PC-9 (cell line): ENCODE data around the gene FAM120B. TPM values are rescaled to one million over a fixed set of nuclear protein-coding genes. Genes with fewer than 3 reads are reported as not detected.
"Not testable (repeated sequence)": the region's sequence is repeated elsewhere in the genome, so short reads cannot be mapped to it uniquely, and the experiment has no call there.

ENCODE experiments used
- BruUV-seq: library from RNA; stranded (reverse); fragments of 400-500 nt; replicated peaks from 2 replicates; lab custom pipeline; 2021; lab: Mats Ljungman, UMichigan
- CTCF ChIA-PET: fragments of 300-600 bp; sonication (Branson Sonifier 250); formaldehyde crosslinking; loops from one replicate; lab custom pipeline; 2022; ENCODE audit warnings: antibody characterized with exemption; lab: Charles Lee
- POLR2A ChIA-PET: fragments of 300-600 bp; sonication (Branson Sonifier 250); formaldehyde crosslinking; loops from one replicate; lab custom pipeline; 2022; ENCODE audit warnings: antibody characterized with exemption; ENCODE audit not compliant: unreplicated experiment; lab: Charles Lee
- DNase-seq, 2 experiments: peaks; one replicate each; pipeline versions ENCODE4 v3.0.0 to v3.0.0-alpha.2; 2015 to 2022; ENCODE audit warnings: mixed read lengths in 1 of 2
- H2AFZ ChIP-seq: fragments of 200-600 bp; sonication (generic); 2 replicates; pipeline ENCODE4 v1.8.1; 2017; ENCODE audit warnings: antibody characterized with exemption
- H3F3A ChIP-seq: fragments of 200-600 bp; sonication (generic); 2 replicates; pipeline ENCODE4 v1.8.1; 2017; ENCODE audit warnings: antibody characterized with exemption, mild to moderate bottlenecking, low read depth; ENCODE audit not compliant: insufficient read depth
- H3K27ac ChIP-seq: fragments of 200-600 bp; sonication (generic); 2 replicates; pipeline ENCODE4 v1.6.1; 2016; ENCODE audit warnings: mixed run types
- H3K27me3 ChIP-seq: fragments of 200-600 bp; sonication (generic); 2 replicates; pipeline ENCODE4 v1.6.1; 2016; ENCODE audit warnings: low read depth, mixed run types; ENCODE audit not compliant: insufficient read depth
- H3K36me3 ChIP-seq: fragments of 200-600 bp; sonication (generic); 2 replicates; pipeline ENCODE4 v1.6.1; 2016; ENCODE audit warnings: low read depth, mixed run types
- H3K4me1 ChIP-seq: fragments of 200-600 bp; sonication (generic); replicated peaks from 2 replicates; pipeline ENCODE4 v1.6.1; 2016; ENCODE audit warnings: mixed run types; ENCODE audit not compliant: insufficient read depth
- H3K4me2 ChIP-seq: fragments of 200-600 bp; sonication (generic); 2 replicates; pipeline ENCODE4 v1.6.1; 2017; ENCODE audit warnings: mixed run types
- H3K4me3 ChIP-seq: fragments of 200-600 bp; sonication (generic); 2 replicates; pipeline ENCODE4 v1.6.1; 2016; ENCODE audit warnings: mixed run types
- H3K79me2 ChIP-seq: fragments of 200-600 bp; sonication (generic); 2 replicates; pipeline ENCODE4 v1.6.1; 2017; ENCODE audit warnings: low read depth, mixed run types
- H3K9me2 ChIP-seq: fragments of 200-600 bp; sonication (generic); 2 replicates; pipeline ENCODE4 v1.8.1; 2017; ENCODE audit warnings: mild to moderate bottlenecking; ENCODE audit not compliant: insufficient read depth
- H3K9me3 ChIP-seq: fragments of 200-600 bp; sonication (generic); 2 replicates; pipeline ENCODE4 v1.8.1; 2016; ENCODE audit warnings: low read depth; ENCODE audit not compliant: insufficient read depth
- H4K20me1 ChIP-seq: fragments of 200-600 bp; sonication (generic); 2 replicates; pipeline ENCODE4 v1.8.1; 2017; ENCODE audit not compliant: insufficient read depth
- EZH2 ChIP-seq: fragments of 200-600 bp; sonication (generic); IDR thresholded peaks from 2 replicates; pipeline ENCODE4 v1.8.0; 2017; ENCODE audit warnings: antibody characterized with exemption, low read depth
- intact Hi-C: fragments of 100-400 bp; cut with micrococcal nuclease; formaldehyde crosslinking; loops from one replicate; pipeline ENCODE4 v1.10.0; 2022; ENCODE audit not compliant: unreplicated experiment
- total RNA-seq: library from RNA; stranded (reverse); gene quantifications from 2 replicates; pipeline ENCODE4 v1.2.3, GENCODE V29; 2021
- TF ChIP-seq, protein P1 (sequence below): fragments of 200-600 bp; sonication (generic); conservative IDR thresholded peaks from 2 replicates; pipeline ENCODE4 v1.6.1; 2017; ENCODE audit warnings: mixed run types, antibody characterized with exemption, mild to moderate bottlenecking, moderate library complexity

The FAM120B gene
- total RNA-seq, 1 experiment from 2014 or later = 14.3 TPM

DNA sequence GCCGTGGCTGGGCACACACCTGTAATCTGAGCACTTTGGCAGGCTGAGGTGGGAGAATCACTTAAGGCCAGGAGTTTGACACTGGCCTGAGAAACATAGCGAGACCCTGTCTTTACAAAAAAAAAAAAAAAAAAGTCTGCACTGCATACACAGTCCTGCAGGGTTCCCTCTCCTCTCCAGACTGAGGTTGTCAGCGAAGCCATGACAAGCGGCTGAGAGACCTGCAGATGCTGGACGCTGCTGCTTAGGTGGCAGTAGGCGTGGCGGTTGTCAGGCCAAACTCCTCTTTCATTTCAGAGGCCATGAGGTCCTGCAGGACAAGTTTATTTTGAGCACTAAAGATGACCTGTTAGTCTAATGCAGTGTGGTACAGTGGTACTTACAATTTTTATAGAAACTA, 86.5 kb downstream of the FAM120B start:
- intact Hi-C loops = no loop called here
- H3F3A ChIP-seq = no peaks in the 10 kb centered on the region
- no peak overlapping the region for H3K4me2 ChIP-seq
- no peaks in the 10 kb centered on the region for H3K36me3 ChIP-seq
- H3K27ac ChIP-seq = no peak overlapping the region
- H3K9me2 ChIP-seq = no peaks in the 10 kb centered on the region
- no peaks in the 10 kb centered on the region for H3K27me3 ChIP-seq
- H2AFZ ChIP-seq = no peak overlapping the region
- H3K79me2 ChIP-seq = no peaks in the 10 kb centered on the region
- ChIA-PET POLR2A (no interaction called here), CTCF (no interaction called here)
- TF ChIP-seq, protein P1, sequence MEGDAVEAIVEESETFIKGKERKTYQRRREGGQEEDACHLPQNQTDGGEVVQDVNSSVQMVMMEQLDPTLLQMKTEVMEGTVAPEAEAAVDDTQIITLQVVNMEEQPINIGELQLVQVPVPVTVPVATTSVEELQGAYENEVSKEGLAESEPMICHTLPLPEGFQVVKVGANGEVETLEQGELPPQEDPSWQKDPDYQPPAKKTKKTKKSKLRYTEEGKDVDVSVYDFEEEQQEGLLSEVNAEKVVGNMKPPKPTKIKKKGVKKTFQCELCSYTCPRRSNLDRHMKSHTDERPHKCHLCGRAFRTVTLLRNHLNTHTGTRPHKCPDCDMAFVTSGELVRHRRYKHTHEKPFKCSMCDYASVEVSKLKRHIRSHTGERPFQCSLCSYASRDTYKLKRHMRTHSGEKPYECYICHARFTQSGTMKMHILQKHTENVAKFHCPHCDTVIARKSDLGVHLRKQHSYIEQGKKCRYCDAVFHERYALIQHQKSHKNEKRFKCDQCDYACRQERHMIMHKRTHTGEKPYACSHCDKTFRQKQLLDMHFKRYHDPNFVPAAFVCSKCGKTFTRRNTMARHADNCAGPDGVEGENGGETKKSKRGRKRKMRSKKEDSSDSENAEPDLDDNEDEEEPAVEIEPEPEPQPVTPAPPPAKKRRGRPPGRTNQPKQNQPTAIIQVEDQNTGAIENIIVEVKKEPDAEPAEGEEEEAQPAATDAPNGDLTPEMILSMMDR = no peak
- TF ChIP-seq EZH2 = no peak
- no peaks in the 10 kb centered on the region for H3K4me1 ChIP-seq
- H4K20me1 ChIP-seq = no peaks in the 10 kb centered on the region; the same call in 1 of the 2 replicates
- H3K9me3 ChIP-seq = no peaks in the 10 kb centered on the region
- no TSS peak for BruUV-seq
- H3K4me3 ChIP-seq = no peak overlapping the region
- DNase-seq = no peak

DNA sequence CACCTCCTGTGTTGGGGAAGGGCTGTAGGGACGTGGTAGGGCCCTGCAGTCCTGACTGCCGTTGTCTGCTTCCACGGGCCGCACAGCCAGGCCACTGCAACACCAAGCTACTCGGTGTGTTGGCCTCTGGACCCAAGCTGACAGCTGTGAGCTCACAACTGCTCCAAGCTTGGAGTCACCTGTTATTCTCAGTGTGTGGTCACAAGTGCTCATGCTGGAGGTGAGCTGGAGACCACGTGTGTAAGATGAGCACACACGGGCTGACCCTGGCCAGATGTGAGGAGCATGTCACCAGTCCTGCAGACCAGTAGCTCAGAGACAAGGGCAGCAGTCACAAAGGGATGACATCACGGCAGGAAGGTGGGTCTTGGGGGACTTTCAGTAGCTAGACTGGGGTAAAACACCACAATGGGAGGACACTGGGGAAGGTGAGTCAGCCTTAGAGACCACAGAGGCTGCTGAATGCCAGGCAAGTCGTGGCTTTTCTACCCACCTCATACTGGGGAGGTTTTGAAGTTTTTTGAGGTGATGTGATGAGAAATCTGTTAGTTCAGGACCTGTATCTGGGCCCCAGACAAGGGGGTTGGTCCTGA, 87.3 kb downstream of the FAM120B start:
- Histone ChIP-seq H4K20me1 (no peaks in the 10 kb centered on the region; the same call in 1 of the 2 replicates), H3K79me2 (no peaks in the 10 kb centered on the region), H3K27ac (no peak overlapping the region), H3K4me2 (no peak overlapping the region), H3K4me3 (no peak overlapping the region), H3K9me3 (no peaks in the 10 kb centered on the region), H3K27me3 (no peaks in the 10 kb centered on the region), H3K9me2 (no peaks in the 10 kb centered on the region), H3K36me3 (no peaks in the 10 kb centered on the region), H3F3A (no peaks in the 10 kb centered on the region), H3K4me1 (no peaks in the 10 kb centered on the region), H2AFZ (no peak overlapping the region)
- no TSS peak for BruUV-seq
- ChIA-PET POLR2A (no interaction called here), CTCF (no interaction called here)
- DNase-seq = no peak
- intact Hi-C loops = no loop called here
- TF ChIP-seq, protein P1 = no peak
- no peak for TF ChIP-seq EZH2

DNA sequence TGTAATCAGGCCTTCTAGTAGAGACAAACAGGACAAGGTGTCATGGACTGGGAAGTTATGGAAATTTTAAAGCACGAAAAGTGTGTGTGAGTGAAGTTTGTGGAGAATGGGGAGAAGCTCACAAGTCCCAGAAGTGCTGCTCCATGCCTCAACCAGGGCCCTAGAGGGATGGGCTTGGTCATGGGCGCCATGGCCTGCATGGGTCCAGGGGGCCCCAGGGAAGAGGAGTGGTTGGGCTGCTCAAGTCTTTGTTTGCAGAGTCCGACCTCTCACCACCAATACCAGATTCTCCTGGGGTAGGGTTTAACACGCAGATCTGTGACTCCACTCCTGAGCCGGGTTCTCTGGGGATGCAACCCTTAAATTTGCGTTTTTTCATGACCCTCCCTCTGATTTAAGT, 88.4 kb downstream of the FAM120B start:
- intact Hi-C loops = no loop called here
- H3K27me3 ChIP-seq = no peaks in the 10 kb centered on the region
- H4K20me1 ChIP-seq = no peaks in the 10 kb centered on the region; the same call in 1 of the 2 replicates
- H3K4me2 ChIP-seq = no peak overlapping the region
- DNase-seq = no peak
- no peak overlapping the region for H2AFZ ChIP-seq
- no peaks in the 10 kb centered on the region for H3F3A ChIP-seq
- ChIA-PET CTCF (no interaction called here), POLR2A (no interaction called here)
- no peaks in the 10 kb centered on the region for H3K79me2 ChIP-seq
- no TSS peak for BruUV-seq
- no peaks in the 10 kb centered on the region for H3K9me3 ChIP-seq
- no peaks in the 10 kb centered on the region for H3K36me3 ChIP-seq
- no peak overlapping the region for H3K27ac ChIP-seq
- no peaks in the 10 kb centered on the region for H3K4me1 ChIP-seq
- no peaks in the 10 kb centered on the region for H3K9me2 ChIP-seq
- TF ChIP-seq, protein P1 = no peak
- TF ChIP-seq EZH2 = no peak
- no peak overlapping the region for H3K4me3 ChIP-seq

DNA sequence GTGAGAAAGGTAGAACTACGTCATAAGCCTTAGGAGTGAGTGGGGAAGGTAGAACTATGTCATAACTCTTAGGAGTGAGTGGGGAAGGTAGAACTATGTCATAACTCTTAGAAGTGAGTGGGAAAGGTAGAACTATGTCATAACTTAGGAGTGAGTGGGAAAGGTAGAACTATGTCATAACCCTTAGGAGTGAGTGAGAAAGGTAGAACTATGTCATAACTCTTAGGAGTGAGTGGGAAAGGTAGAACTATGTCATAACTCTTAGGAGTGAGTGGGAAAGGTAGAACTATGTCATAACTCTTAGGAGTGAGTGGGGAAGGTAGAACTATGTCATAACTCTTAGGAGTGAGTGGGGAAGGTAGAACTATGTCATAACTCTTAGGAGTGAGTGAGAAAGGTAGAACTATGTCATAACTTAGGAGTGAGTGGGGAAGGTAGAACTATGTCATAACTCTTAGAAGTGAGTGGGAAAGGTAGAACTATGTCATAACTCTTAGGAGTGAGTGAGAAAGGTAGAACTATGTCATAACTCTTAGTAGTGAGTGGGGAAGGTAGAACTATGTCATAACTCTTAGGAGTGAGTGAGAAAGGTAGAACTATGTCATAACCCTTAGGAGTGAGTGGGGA, 92.3 kb downstream of the FAM120B start:
- POLR2A ChIA-PET = not testable (repeated sequence)

DNA sequence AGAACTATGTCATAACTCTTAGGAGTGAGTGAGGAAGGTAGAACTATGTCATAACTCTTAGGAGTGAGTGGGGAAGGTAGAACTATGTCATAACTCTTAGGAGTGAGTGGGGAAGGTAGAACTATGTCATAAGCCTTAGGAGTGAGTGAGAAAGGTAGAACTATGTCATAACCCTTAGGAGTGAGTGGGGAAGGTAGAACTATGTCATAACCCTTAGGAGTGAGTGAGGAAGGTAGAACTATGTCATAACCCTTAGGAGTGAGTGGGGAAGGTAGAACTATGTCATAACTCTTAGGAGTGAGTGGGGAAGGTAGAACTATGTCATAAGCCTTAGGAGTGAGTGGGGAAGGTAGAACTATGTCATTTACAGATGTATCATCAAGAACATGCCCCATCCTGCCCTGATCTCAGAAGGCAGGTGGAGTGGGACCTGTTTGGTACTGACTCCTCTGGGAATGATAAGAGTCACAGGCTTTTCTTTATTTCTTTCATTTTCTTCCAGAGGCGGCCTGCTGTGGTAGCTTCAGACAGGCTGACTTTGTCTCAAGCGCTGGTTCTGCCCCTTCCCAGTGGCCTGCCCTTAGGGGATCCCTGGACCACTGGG, 93.5 kb downstream of the FAM120B start:
- H2AFZ ChIP-seq, H3K4me2 ChIP-seq, H4K20me1 ChIP-seq, H3K9me3 ChIP-seq, H3K79me2 ChIP-seq, CTCF ChIA-PET, H3F3A ChIP-seq, H3K9me2 ChIP-seq, POLR2A ChIA-PET, intact Hi-C loops, H3K27ac ChIP-seq, H3K4me1 ChIP-seq, DNase-seq, BruUV-seq, H3K4me3 ChIP-seq, H3K27me3 ChIP-seq, H3K36me3 ChIP-seq: not testable (repeated sequence)

More for the DNA sequence above, 92.3 kb downstream of the FAM120B start:
- H3K36me3 ChIP-seq, CTCF ChIA-PET, DNase-seq, H3K9me2 ChIP-seq, H4K20me1 ChIP-seq, H3K4me1 ChIP-seq, H3K4me2 ChIP-seq, H3K4me3 ChIP-seq, intact Hi-C loops, BruUV-seq, H3K79me2 ChIP-seq, H3K27me3 ChIP-seq, H3K9me3 ChIP-seq, H3F3A ChIP-seq, H3K27ac ChIP-seq, H2AFZ ChIP-seq: not testable (repeated sequence)
